DOHH2 (cell line): Measurements from ENCODE around the gene CDC37L1.

ENCODE experiments used
- H3F3A ChIP-seq: fragments of 200-600 bp; sonication (generic), shearing (Covaris generic); 2 replicates; pipeline ENCODE4 v1.6.0; 2016; ENCODE audit warnings: antibody characterized with exemption, mild to moderate bottlenecking; ENCODE audit not compliant: control insufficient read depth, insufficient read depth
- H3K27ac ChIP-seq: fragments of 200-600 bp; sonication (generic); 2 replicates; pipeline ENCODE4 v1.5.1; 2014; ENCODE audit warnings: low read depth, mild to moderate bottlenecking, low read length, moderate library complexity
- H3K27me3 ChIP-seq: fragments of 200-600 bp; sonication (generic); 2 replicates; pipeline ENCODE4 v1.6.1; 2014; ENCODE audit warnings: mild to moderate bottlenecking, low read length, mixed read lengths; ENCODE audit not compliant: control insufficient read depth
- H3K36me3 ChIP-seq: fragments of 200-600 bp; sonication (generic); 2 replicates; pipeline ENCODE4 v1.6.1; 2014; ENCODE audit warnings: mild to moderate bottlenecking, low read length, moderate library complexity, mixed read lengths; ENCODE audit not compliant: control insufficient read depth
- H3K4me1 ChIP-seq: fragments of 200-600 bp; sonication (generic); 2 replicates; pipeline ENCODE4 v1.6.1; 2014; ENCODE audit warnings: mild to moderate bottlenecking, low read length, mixed read lengths; ENCODE audit not compliant: control insufficient read depth
- H3K4me2 ChIP-seq: fragments of 200-600 bp; sonication (generic); 2 replicates; pipeline ENCODE4 v1.6.0; 2014; ENCODE audit warnings: mild to moderate bottlenecking, low read length, moderate library complexity
- H3K4me3 ChIP-seq: fragments of 200-600 bp; sonication (generic); 2 replicates; pipeline ENCODE4 v1.5.1; 2014; ENCODE audit warnings: mild to moderate bottlenecking, low read length, mixed read lengths
- H3K79me2 ChIP-seq: fragments of 200-600 bp; sonication (generic); 2 replicates; pipeline ENCODE4 v1.6.1; 2014; ENCODE audit warnings: mild to moderate bottlenecking, low read length, mixed read lengths; ENCODE audit not compliant: control insufficient read depth
- H3K9me2 ChIP-seq: fragments of 200-600 bp; sonication (generic); replicated peaks from 2 replicates; pipeline ENCODE4 v1.6.1; 2014; ENCODE audit warnings: mild to moderate bottlenecking, low read length, mixed read lengths; ENCODE audit not compliant: control insufficient read depth
- H3K9me3 ChIP-seq: fragments of 200-600 bp; sonication (generic); 2 replicates; pipeline ENCODE4 v1.6.1; 2014; ENCODE audit warnings: antibody characterized with exemption, low read length, mixed read lengths; ENCODE audit not compliant: control insufficient read depth, insufficient read depth
- H4K20me1 ChIP-seq: fragments of 200-600 bp; sonication (generic); 2 replicates; pipeline ENCODE4 v1.6.0; 2014; ENCODE audit warnings: low read depth, mild to moderate bottlenecking, antibody characterized with exemption, low read length, moderate library complexity; ENCODE audit not compliant: control insufficient read depth, insufficient read depth
- EZH2phosphoT487 ChIP-seq: fragments of 200-600 bp; sonication (generic); IDR thresholded peaks from 2 replicates; pipeline ENCODE4 v1.6.1; 2017; ENCODE audit warnings: borderline replicate concordance, mild to moderate bottlenecking, antibody characterized with exemption, low read length, moderate library complexity, mixed read lengths
- TF ChIP-seq, protein P1 (sequence below): fragments of 200-600 bp; sonication (generic); IDR thresholded peaks from one replicate; pipeline ENCODE4 v1.5.1; 2014; ENCODE audit warnings: antibody characterized with exemption, mild to moderate bottlenecking, low read depth, low read length; ENCODE audit not compliant: poor library complexity, severe bottlenecking

The CDC37L1 gene

DNA sequence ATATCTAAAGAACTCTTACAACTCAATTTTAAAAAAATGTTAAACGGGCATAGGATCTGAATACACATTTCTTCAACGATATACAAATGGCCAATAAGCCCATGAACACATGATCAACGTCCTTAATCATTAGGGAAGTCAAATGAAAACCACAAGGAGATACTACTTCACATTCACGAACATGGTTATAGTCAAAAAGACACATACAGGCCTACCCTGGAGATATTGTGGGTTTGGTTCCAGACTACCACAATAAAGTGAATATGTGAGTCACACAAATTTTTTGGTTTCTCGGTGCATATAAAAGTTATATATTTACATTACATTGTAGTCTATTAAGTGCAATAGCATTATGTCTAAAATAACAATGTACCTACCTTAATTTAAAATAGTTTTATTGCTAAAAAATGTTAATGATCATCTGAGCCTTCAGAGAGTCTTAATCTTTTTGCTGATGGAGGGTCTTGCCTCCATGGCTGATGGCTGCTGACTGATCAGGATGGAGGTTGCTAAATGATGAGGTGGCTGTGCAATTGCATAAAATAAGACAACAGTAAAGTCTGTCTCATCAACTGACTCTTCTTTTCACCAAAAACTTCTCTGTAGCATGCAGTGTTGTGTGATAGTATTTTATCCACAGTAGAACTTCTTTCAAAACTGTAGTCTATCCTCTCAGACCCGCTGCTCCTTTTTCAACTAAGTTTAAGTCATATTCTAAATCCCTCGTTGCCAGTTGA lies 46.5 kb downstream of the CDC37L1 start:
- Histone ChIP-seq H3K4me2 (no peak overlapping the region), H3K9me3 (no peaks in the 10 kb centered on the region), H3K27me3 (no peaks in the 10 kb centered on the region), H3K36me3 (peaks cover 49% of the 10 kb centered on the region), H4K20me1 (no peaks in the 10 kb centered on the region), H3K4me3 (no peak overlapping the region), H3F3A (no peaks in the 10 kb centered on the region), H3K27ac (no peak overlapping the region), H3K79me2 (peaks cover 77% of the 10 kb centered on the region), H3K4me1 (no peaks in the 10 kb centered on the region), H3K9me2 (no peaks in the 10 kb centered on the region)
- TF ChIP-seq, protein P1, sequence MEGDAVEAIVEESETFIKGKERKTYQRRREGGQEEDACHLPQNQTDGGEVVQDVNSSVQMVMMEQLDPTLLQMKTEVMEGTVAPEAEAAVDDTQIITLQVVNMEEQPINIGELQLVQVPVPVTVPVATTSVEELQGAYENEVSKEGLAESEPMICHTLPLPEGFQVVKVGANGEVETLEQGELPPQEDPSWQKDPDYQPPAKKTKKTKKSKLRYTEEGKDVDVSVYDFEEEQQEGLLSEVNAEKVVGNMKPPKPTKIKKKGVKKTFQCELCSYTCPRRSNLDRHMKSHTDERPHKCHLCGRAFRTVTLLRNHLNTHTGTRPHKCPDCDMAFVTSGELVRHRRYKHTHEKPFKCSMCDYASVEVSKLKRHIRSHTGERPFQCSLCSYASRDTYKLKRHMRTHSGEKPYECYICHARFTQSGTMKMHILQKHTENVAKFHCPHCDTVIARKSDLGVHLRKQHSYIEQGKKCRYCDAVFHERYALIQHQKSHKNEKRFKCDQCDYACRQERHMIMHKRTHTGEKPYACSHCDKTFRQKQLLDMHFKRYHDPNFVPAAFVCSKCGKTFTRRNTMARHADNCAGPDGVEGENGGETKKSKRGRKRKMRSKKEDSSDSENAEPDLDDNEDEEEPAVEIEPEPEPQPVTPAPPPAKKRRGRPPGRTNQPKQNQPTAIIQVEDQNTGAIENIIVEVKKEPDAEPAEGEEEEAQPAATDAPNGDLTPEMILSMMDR: no peak
- no peak for TF ChIP-seq EZH2phosphoT487

DNA sequence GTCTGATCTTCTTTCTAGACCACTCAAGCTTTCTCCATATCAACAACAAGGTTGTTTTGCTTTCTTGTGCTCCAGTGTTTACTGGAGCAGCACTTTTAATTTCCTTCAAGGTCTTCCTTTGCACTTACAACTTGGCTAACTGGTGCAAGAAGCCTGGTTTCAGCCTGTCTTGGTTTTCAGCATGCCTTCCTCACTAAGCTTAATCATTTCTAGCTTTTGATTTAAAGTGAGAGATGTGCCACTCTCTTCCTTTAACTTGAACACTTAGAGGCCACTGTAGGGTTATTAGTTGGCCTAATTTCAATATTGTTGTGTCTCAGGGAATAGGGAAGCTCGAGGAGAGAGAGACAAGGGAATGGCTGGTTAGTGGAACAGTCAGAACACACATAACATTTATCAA lies 48.2 kb downstream of the CDC37L1 start:
- Histone ChIP-seq H3K79me2 (peaks cover 86% of the 10 kb centered on the region), H3K27ac (no peak overlapping the region)
- TF ChIP-seq, protein P1: no peak
- TF ChIP-seq EZH2phosphoT487: no peak

DNA sequence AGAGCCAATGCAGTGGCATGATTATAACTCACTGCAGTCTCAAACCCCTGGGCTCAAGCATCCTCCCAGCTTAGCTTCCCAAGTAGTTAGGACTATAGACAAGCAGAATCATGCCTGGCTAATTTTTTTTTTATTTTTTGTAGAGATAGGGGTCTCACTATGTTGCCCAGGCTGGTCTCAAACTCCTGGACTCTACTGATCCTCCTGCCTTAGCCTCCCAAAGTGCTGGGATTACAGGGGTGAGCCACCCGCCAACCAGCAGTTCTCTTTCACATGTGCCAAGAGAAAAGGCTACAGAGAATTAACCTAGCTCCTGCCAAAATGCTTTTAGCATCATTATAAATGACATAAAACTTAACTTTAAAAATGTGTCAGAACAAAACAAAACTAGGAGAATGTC lies 53.5 kb downstream of the CDC37L1 start:
- Histone ChIP-seq H3K27ac (no peak overlapping the region), H3K36me3 (peaks cover 24% of the 10 kb centered on the region), H3K79me2 (peaks cover 91% of the 10 kb centered on the region), H3K9me3 (no peaks in the 10 kb centered on the region), H4K20me1 (peaks cover 13% of the 10 kb centered on the region; the same call in 1 of the 2 replicates), H3K27me3 (no peaks in the 10 kb centered on the region), H3K4me3 (no peak overlapping the region), H3F3A (no peaks in the 10 kb centered on the region), H3K4me2 (no peak overlapping the region), H3K4me1 (peaks cover 8% of the 10 kb centered on the region; the same call in 1 of the 2 replicates), H3K9me2 (no peaks in the 10 kb centered on the region)
- TF ChIP-seq EZH2phosphoT487: no peak
- TF ChIP-seq, protein P1: no peak

More for the DNA sequence above, 48.2 kb downstream of the CDC37L1 start:
- H3K4me2 ChIP-seq: no peak overlapping the region
- H3K9me3 ChIP-seq: no peaks in the 10 kb centered on the region
- H3K4me1 ChIP-seq: no peaks in the 10 kb centered on the region
- no peak overlapping the region for H3K4me3 ChIP-seq
- H3F3A ChIP-seq: no peaks in the 10 kb centered on the region
- no peaks in the 10 kb centered on the region for H4K20me1 ChIP-seq
- no peaks in the 10 kb centered on the region for H3K9me2 ChIP-seq
- H3K36me3 ChIP-seq: peaks cover 37% of the 10 kb centered on the region
- no peaks in the 10 kb centered on the region for H3K27me3 ChIP-seq
